Measurements from ENCODE around the gene MYL9.

MYL9 gene

GRCh38 chr20:36599912-36600345, 58.6 kb downstream of the MYL9 start:
- peaks cover 2% of the 10 kb centered on the region for H3K4me1 ChIP-seq (ENCODE audit: insufficient read depth, poor library complexity, severe bottlenecking)
- ATAC-seq (ENCODE audit: low read depth), result no peak
- no peaks in the 10 kb centered on the region for H3K36me3 ChIP-seq (ENCODE audit: low read depth)
- H3K4me3 ChIP-seq (ENCODE audit: severe bottlenecking), result no peak overlapping the region
- no peak overlapping the region for H3K27ac ChIP-seq (ENCODE audit: poor library complexity, severe bottlenecking)
- no peaks in the 10 kb centered on the region for H3K27me3 ChIP-seq (ENCODE audit: insufficient read depth, poor library complexity, severe bottlenecking)
- no peaks in the 10 kb centered on the region for H3K9me3 ChIP-seq (ENCODE audit: severe bottlenecking)
- DNase-seq (ENCODE audit: low spot score), result no peak
- no peak for TF ChIP-seq CTCF (IDR thresholded peaks at IDR 0.05; ENCODE audit: poor library complexity, severe bottlenecking)

All from RWPE2 (cell line).